ENCODE data around the gene ESPL1.
A peak's percentile ranks its signal among the peaks of the same experiment; 100 is the strongest.

The ESPL1 gene

DNA sequence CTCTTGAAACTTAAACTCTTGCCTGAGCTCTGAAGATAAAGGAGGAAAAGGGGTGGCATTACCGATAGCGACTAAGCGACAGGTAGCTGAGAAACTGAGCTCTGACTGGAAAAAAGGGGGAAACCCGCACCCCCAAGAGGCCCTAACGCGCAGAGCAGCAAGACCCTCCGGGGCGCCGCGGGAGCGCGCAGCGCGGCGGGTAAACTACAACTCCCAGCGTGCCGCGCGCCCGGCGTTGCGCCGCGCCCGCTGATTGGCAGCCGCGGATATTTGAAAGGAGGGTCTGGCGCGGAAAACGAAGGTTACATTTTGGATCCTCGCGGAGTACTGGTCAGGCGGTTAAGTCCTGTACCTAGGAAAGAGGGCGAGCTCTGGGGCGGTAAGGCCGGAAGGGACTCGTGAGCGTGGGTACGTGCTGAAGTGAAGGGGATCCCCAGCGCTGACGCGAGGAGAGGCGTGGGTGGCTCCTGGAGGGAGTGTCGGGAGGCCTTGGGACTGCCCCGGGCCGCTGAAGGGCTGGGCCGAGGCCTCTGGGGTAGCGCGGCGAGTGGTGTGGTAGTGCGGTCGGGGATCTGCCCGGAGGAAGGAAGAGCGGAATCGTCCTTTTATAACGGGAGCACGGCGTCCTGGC lies at the start of gene ESPL1:
ESPL1 (plus strand) TSS at position 301 of the 631 bp plus-strand sequence. CDS start 468 bp downstream, outside the sequence.
- no peak; the same call in 1 of the 2 replicates for TF ChIP-seq CTCF (IDR thresholded peaks at IDR 0.05)

GRCh38 chr12:53218551-53219291 lies 49.4 kb upstream of the ESPL1 start:
- no peak for TF ChIP-seq CTCF (IDR thresholded peaks at IDR 0.05)

GRCh38 chr12:53219292-53219955 lies 48.7 kb upstream of the ESPL1 start:
- no peak for TF ChIP-seq CTCF (IDR thresholded peaks at IDR 0.05)

- no peak for TF ChIP-seq CTCF (IDR thresholded peaks at IDR 0.05)
Observed at GRCh38 chr12:53219956-53220693, 48.0 kb upstream of the ESPL1 start.

DNA sequence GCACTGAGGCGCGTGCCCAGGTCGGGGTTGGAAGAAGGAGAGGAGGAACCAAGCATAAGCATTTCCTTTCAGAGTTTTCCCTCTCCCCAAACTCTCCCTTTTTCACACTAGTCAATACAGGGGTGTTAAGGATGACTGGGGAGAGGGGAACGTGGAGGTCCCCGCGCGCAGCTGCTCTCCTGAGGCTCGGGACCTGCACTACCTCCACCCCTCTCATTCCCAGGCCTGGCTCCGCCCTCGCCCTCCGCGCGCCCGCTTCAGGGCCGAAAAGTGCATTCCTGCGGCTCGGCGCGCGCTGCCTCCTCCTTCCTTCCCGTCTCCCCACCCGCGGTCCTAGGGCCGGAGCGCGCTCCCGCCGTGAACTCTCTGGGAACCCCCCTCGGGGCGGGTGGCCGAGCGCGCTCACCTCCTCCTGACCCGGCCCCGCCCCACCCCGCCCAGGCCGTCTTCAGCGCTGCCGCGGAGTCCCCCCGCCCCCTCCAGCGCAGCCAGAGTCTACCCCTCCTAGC lies 47.4 kb upstream of the ESPL1 start:
- TF ChIP-seq CTCF (IDR thresholded peaks at IDR 0.05) = no peak

DNA sequence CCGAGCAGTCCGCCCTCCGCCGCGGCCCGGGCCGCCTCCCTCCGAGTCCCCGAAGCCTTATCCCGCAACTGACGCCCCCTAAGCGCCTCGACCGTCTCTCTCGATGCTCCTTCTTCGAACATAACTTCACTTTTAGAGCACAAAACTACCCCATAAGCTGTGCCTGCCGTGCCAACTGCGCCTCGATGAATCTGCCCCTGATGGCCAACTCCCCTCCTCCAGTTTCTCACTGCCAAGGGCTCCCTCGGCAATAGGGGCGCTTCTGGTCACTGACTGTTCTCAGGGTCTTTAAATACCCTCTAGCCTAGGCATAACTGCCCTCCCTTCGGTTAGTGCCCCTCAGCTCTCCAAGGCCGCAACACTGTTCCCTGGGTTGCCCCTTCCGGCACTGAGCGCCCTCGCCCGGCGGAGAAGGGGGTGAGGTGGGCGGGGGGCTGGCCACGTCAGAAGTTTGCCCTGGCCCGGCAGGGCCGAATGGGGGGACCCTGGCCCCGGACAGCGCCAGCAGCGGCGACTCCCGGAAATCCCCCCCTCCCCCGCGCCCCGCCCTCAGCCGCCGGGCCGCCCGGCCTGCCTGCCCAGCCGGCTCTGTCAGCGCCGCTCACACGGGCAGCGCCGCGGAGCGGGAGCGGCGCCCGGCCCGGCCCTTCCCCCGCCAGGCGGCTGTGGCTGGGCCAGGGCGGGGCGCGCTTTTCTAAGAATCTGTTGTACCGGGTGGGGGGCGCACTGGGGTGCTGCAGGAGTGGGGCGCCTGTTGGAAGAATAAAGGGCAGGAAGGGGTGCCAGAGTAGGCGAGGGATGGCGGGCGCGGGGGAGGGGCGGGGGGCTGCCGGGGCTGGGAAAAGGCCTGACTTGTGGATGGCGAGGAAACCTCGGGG lies 46.7 kb upstream of the ESPL1 start:
- TF ChIP-seq CTCF (IDR thresholded peaks at IDR 0.05) = peak; percentile 29; the same call in 1 of the 2 replicates
